Mucosa of stomach (tissue), 1 donor: ENCODE results near the gene CDK5RAP2.

Source experiments
- H3K27me3 ChIP-seq: one replicate; pipeline ENCODE4 v1.7.0; 2013; ENCODE audit warnings: mild to moderate bottlenecking, low read length; ENCODE audit not compliant: control insufficient read depth, insufficient read depth
- H3K36me3 ChIP-seq: one replicate; pipeline ENCODE4 v1.7.0; 2013; ENCODE audit warnings: low read length; ENCODE audit not compliant: control insufficient read depth, insufficient read depth
- H3K4me1 ChIP-seq: one replicate; pipeline ENCODE4 v1.7.0; 2013; ENCODE audit warnings: mild to moderate bottlenecking, low read length; ENCODE audit not compliant: control insufficient read depth, insufficient read depth
- H3K4me3 ChIP-seq: one replicate; pipeline ENCODE4 v1.7.0; 2013; ENCODE audit warnings: low read length
- H3K9ac ChIP-seq: one replicate; pipeline ENCODE4 v1.7.0; 2013; ENCODE audit warnings: mild to moderate bottlenecking, low read length, moderate library complexity
- H3K9me3 ChIP-seq: one replicate; pipeline ENCODE4 v1.7.0; 2013; ENCODE audit warnings: mild to moderate bottlenecking, low read length, moderate library complexity; ENCODE audit not compliant: control insufficient read depth
- donor health status: Pancreatic carcinoma.

CDK5RAP2 gene

DNA sequence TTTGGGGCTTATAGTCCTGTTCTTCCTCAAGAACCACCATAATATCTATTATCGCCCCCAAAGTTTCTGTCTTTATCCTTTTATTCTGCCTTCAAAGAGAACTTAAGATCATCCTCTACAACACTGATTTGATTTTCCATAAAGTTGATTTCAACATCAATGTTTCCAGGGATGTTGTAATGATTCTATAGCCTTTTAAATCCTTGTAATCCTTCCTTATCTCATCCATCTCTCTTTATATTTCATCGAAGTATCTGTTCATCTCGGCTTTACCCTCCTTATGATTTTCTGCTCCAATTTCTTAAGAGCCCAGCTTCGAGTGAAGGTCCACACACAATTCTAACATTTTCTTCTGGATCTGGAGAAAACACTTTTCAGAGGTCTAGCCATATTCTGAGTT lies 218.4 kb downstream of the CDK5RAP2 start:
- no peak overlapping the region for H3K9ac ChIP-seq
- H3K9me3 ChIP-seq = no peaks in the 10 kb centered on the region
- no peaks in the 10 kb centered on the region for H3K36me3 ChIP-seq
- no peaks in the 10 kb centered on the region for H3K4me1 ChIP-seq
- H3K27me3 ChIP-seq = no peaks in the 10 kb centered on the region
- H3K4me3 ChIP-seq = no peak overlapping the region

DNA sequence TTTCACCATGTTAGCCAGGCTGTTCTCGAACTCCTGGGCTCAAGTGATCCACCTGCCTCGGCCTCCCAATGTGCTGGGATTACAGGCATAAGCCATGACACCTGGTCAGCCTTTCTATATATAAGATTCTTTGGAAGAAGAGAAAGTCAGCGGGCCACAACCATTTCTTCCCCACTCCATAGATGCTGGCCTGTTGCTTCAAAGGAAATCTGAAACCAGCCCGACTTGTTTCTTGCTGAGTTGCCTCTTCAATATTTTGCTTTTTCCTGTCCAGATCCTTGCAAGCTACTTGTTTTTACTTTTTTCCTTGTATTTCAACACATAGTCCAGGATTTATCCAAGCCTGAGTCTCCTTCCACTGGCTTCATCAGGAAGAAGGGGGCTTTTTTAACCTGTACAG lies 219.5 kb downstream of the CDK5RAP2 start:
- Histone ChIP-seq H3K27me3 (no peaks in the 10 kb centered on the region), H3K4me1 (no peaks in the 10 kb centered on the region), H3K9me3 (no peaks in the 10 kb centered on the region), H3K4me3 (no peak overlapping the region), H3K36me3 (no peaks in the 10 kb centered on the region), H3K9ac (no peak overlapping the region)

DNA sequence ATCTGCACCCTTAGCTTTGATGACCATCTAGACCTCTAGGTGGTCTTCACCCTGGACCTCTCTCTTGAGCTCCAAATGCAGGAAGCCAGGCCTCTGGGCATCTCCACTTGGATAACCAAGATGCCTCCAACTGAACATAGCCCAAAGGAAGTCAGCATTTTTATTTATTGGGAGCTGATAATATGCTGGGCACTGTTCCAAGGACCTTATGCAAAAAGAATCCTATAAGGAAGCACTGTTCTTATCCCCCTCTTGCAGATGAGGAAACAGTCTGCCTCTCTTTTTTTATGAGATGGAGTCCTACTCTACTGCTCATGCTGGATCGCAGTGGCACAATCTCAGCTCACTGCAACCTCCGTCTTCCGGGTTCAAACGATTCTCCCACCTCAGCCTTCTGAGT lies 219.9 kb downstream of the CDK5RAP2 start:
- H3K27me3 ChIP-seq = no peaks in the 10 kb centered on the region
- H3K4me1 ChIP-seq = no peaks in the 10 kb centered on the region
- H3K9me3 ChIP-seq = no peaks in the 10 kb centered on the region
- H3K36me3 ChIP-seq = no peaks in the 10 kb centered on the region
- no peak overlapping the region for H3K4me3 ChIP-seq
- H3K9ac ChIP-seq = no peak overlapping the region

DNA sequence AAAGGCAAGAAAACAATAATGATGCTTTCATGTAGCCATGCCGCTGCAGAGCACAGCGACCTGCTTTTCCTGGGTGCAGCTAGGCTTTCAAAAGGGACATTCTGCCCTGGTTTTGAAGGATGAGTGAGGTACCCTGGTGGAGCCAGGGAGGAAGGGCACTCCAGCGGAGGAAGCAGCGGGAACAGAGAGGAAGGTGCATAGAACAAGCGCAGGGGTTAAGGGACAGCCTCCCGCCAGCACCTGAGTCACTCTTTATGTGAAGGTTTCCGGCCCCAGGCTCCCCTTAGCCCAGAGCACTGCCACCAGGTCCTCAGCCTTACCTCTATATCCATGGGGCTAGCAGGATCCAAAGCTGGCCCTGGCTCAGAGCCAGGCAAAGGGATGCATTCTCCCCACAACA lies 221.1 kb downstream of the CDK5RAP2 start:
- no peaks in the 10 kb centered on the region for H3K9me3 ChIP-seq
- no peak overlapping the region for H3K4me3 ChIP-seq
- H3K4me1 ChIP-seq = no peaks in the 10 kb centered on the region
- H3K36me3 ChIP-seq = no peaks in the 10 kb centered on the region
- H3K27me3 ChIP-seq = no peaks in the 10 kb centered on the region
- no peak overlapping the region for H3K9ac ChIP-seq

DNA sequence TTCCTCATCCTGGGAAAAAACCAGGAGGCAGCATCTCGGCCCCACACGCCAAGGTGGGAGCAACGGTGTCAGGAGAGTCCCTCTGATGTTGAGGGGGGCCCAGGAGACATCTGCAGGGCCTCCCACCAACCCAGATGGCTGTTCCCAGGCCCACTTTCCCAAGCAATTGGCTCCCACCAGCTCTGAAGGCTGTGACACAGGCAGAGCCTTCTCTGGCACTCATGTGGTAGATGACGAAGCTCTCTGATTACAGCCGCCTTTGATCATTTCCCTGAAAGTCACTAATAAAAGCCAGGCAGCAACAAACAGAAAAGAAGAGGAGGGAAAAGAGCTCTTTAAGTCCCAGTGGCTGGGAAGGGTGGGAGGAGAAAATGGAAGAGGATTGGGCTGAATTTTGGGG lies 226.5 kb downstream of the CDK5RAP2 start:
- Histone ChIP-seq H3K36me3 (no peaks in the 10 kb centered on the region), H3K4me3 (no peak overlapping the region), H3K27me3 (no peaks in the 10 kb centered on the region), H3K9me3 (no peaks in the 10 kb centered on the region), H3K4me1 (no peaks in the 10 kb centered on the region), H3K9ac (no peak overlapping the region)

DNA sequence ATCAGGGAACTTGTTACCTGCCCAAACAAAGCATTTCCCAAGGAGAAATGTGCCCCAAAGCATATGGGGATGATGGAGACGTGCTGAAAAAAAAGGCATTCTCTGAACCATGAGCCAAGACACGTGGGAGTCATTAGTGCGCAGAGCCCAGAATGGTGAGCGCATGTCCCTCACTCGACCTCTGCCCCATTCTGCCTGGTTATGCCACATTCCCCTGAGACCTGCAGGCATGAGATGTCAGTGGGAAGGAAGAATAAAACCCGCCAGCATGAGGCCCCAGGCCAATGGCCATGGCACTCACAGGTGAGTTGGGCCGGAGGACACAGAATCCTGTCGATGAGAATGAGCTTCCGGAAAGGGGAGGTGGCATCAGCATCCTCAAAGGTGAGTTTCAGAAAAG lies 228.9 kb downstream of the CDK5RAP2 start:
- Histone ChIP-seq H3K36me3 (no peaks in the 10 kb centered on the region), H3K9me3 (no peaks in the 10 kb centered on the region), H3K9ac (no peak overlapping the region), H3K27me3 (no peaks in the 10 kb centered on the region), H3K4me1 (no peaks in the 10 kb centered on the region), H3K4me3 (no peak overlapping the region)

DNA sequence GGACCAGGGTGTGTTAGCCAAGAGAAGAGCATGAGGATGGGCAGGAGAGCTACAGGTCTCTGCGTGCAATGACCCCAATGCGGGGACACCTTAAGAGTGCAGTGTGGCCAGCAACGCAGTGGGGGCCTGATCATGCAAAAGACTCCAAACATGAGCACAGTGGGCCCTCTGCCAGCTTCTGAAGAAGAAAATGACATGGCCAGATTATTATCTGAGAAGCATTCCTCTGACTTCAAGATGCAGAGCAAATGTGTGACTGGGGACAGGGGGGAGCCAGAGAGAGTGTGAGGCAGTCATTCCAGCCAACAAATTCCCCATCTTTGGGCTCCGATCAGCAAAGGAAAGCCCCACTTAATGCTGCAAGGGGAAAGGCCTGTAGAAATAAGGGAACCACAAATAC lies 229.4 kb downstream of the CDK5RAP2 start:
- H3K36me3 ChIP-seq = no peaks in the 10 kb centered on the region
- no peak overlapping the region for H3K9ac ChIP-seq
- no peaks in the 10 kb centered on the region for H3K9me3 ChIP-seq
- no peaks in the 10 kb centered on the region for H3K27me3 ChIP-seq
- no peak overlapping the region for H3K4me3 ChIP-seq
- no peaks in the 10 kb centered on the region for H3K4me1 ChIP-seq

DNA sequence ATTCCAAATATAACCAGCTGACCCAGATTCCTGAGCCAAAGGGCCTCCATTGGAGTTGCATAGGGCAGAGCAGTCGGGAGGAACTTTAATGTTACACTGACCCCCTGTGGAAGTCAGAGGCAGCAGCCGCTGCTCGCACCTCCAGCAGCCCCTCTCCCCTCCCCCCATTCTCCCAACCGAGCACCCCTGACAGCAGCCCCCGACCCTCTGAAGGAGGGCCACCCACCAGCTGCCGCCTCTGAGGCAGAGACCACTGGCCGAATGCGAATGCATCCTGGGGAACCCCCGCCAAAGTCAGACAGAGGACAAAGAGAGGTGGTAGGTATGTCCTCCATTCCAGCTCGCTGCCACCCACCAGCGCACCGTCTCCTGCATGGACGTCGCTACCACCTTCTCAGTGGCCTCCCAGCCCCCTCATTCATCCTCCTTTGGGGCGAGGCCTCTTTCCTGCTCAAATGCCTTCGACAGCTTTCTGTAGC lies 231.0 kb downstream of the CDK5RAP2 start:
- no peak overlapping the region for H3K4me3 ChIP-seq
- H3K27me3 ChIP-seq = no peaks in the 10 kb centered on the region
- no peak overlapping the region for H3K9ac ChIP-seq
- H3K4me1 ChIP-seq = no peaks in the 10 kb centered on the region
- H3K9me3 ChIP-seq = no peaks in the 10 kb centered on the region
- H3K36me3 ChIP-seq = no peaks in the 10 kb centered on the region

DNA sequence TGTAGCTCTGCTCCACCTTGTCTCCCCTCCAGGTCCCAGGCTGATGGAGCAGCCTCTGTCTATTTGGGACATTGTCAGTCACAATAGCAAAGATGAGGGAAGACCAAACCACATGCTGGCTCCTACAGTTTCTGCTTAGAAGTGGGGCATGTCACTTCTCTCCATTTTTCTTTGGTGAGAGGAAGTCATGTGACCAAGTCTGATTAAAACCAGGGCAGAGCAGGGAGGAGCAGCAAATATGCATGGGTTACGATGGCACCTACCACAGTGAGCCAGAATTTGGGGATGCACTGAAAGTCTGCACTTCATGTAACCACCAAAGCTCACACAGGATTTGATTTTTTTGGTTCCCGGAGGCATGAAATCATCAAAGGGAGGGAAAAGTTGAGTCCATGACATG lies 234.6 kb downstream of the CDK5RAP2 start:
- H3K27me3 ChIP-seq = no peaks in the 10 kb centered on the region
- no peak overlapping the region for H3K9ac ChIP-seq
- H3K4me1 ChIP-seq = no peaks in the 10 kb centered on the region
- no peaks in the 10 kb centered on the region for H3K36me3 ChIP-seq
- no peaks in the 10 kb centered on the region for H3K9me3 ChIP-seq
- no peak overlapping the region for H3K4me3 ChIP-seq

DNA sequence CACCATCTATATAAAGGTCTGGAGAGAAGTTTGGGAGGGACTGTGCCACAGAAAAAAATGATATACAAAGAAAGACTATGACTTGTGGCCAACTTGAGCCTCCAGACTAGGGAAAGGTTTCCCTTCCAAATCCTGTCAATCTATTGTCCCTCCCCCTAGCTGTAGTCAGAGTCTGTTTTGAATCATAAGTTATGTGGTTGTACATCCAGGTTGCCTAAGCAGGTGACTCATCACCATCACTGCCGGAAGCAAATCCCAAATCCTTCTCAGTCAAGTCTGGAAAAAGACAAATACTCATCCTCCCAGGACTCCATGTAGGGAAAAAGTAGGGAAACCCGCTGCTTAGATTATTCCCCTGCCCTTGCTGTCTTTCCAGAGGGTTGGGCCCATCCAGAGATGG lies 235.7 kb downstream of the CDK5RAP2 start:
- H3K36me3 ChIP-seq = no peaks in the 10 kb centered on the region
- H3K9ac ChIP-seq = no peak overlapping the region
- no peak overlapping the region for H3K4me3 ChIP-seq
- H3K9me3 ChIP-seq = no peaks in the 10 kb centered on the region
- H3K4me1 ChIP-seq = no peaks in the 10 kb centered on the region
- H3K27me3 ChIP-seq = no peaks in the 10 kb centered on the region

DNA sequence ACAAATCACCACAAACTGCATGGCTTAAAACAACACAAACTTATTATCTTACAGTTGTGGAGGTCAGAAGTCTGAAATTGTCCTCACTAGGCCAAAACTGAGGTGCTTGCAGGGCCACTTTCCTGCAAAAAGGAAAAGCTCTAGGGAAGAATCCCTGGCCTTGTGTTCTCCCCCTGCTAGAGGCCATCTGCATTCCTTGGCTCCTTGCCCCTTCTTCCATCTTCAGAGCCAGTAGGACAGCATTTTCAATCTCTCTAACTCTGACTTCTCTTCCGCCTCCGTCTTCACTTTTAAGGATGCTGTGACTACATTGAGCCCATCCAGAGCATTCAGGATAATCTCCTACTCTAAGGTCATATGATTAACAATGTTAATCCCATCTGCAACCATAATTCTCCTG lies 236.6 kb downstream of the CDK5RAP2 start:
- Histone ChIP-seq H3K36me3 (no peaks in the 10 kb centered on the region), H3K4me3 (no peak overlapping the region), H3K4me1 (no peaks in the 10 kb centered on the region), H3K27me3 (no peaks in the 10 kb centered on the region), H3K9me3 (no peaks in the 10 kb centered on the region), H3K9ac (no peak overlapping the region)
